ENCODE measurements around the gene BRINP2. TPM values are rescaled to one million over a fixed set of nuclear protein-coding genes. Genes with fewer than 3 reads are reported as not detected.

The BRINP2 gene
- total and polyA plus RNA-seq, 4 donors = 0.05 to 0.75 (median 0.36) TPM

- Histone ChIP-seq H3K27me3 (ENCODE audit: control insufficient read depth in 4 of 4, insufficient read depth in 4 of 4, low read length in 3 of 4) (no peaks in the 10 kb centered on the region), H3K4me3 (ENCODE audit: low read depth in 1 of 3, low read length in 3 of 3) (no peak overlapping the region), H3K36me3 (ENCODE audit: control insufficient read depth in 4 of 4, insufficient read depth in 3 of 4, low read depth in 1 of 4, low read length in 3 of 4) (no peaks in the 10 kb centered on the region), H3K9me3 (ENCODE audit: control insufficient read depth in 4 of 4, low read length in 3 of 4) (no peaks in the 10 kb centered on the region), H3K4me1 (ENCODE audit: control insufficient read depth in 4 of 4, insufficient read depth in 4 of 4, low read length in 3 of 4) (no peaks in the 10 kb centered on the region), H3K9ac (ENCODE audit: low read depth in 1 of 2, low read length in 2 of 2) (no peak overlapping the region), H3K27ac (ENCODE audit: low read depth in 1 of 2, low read length in 2 of 2) (no peak overlapping the region)
- WGBS = 83% methylated on average over 9 of the region's 9 CpGs
- no peak for TF ChIP-seq SP1 (IDR thresholded peaks at IDR 0.05)
- no peak for TF ChIP-seq RXRA (IDR thresholded peaks at IDR 0.05)
- no peak for TF ChIP-seq HNF4G (IDR thresholded peaks at IDR 0.05)
- no peak for TF ChIP-seq JUND (IDR thresholded peaks at IDR 0.05)
- no peak for TF ChIP-seq HNF4A (conservative IDR thresholded peaks at IDR 0.05)
- DNase-seq (ENCODE audit: low spot score) = no peak
Observed at GRCh38 chr1:177247623-177248176, 76.9 kb downstream of the BRINP2 start.

- Histone ChIP-seq H3K36me3 (ENCODE audit: control insufficient read depth in 4 of 4, insufficient read depth in 3 of 4, low read depth in 1 of 4, low read length in 3 of 4) (no peaks in the 10 kb centered on the region), H3K27ac (ENCODE audit: low read depth in 1 of 2, low read length in 2 of 2) (no peak overlapping the region), H3K27me3 (ENCODE audit: control insufficient read depth in 4 of 4, insufficient read depth in 4 of 4, low read length in 3 of 4) (no peaks in the 10 kb centered on the region), H3K9ac (ENCODE audit: low read depth in 1 of 2, low read length in 2 of 2) (no peak overlapping the region), H3K9me3 (ENCODE audit: control insufficient read depth in 4 of 4, low read length in 3 of 4) (no peaks in the 10 kb centered on the region), H3K4me3 (ENCODE audit: low read depth in 1 of 3, low read length in 3 of 3) (no peak overlapping the region), H3K4me1 (ENCODE audit: control insufficient read depth in 4 of 4, insufficient read depth in 4 of 4, low read length in 3 of 4) (no peaks in the 10 kb centered on the region)
- WGBS = 77% methylated on average over 5 of the region's 5 CpGs
- TF ChIP-seq ATF3 (IDR thresholded peaks at IDR 0.05) (no peak), EGR1 (IDR thresholded peaks at IDR 0.05; ENCODE audit: low read depth in 2 of 2) (no peak), TAF1 (conservative IDR thresholded peaks at IDR 0.05) (no peak), HNF4G (IDR thresholded peaks at IDR 0.05) (no peak), FOXA1 (IDR thresholded peaks at IDR 0.05) (no peak), REST (IDR thresholded peaks at IDR 0.05) (no peak), ZBTB33 (IDR thresholded peaks at IDR 0.05) (no peak), HNF4A (conservative IDR thresholded peaks at IDR 0.05) (no peak), CTCF (IDR thresholded peaks at IDR 0.05; ENCODE audit: low read depth, low read length, missing input control) (no peak), GABPA (IDR thresholded peaks at IDR 0.05 in 1 of 2, conservative IDR thresholded peaks at IDR 0.05 in 1 of 2) (no peak), RAD21 (IDR thresholded peaks at IDR 0.05) (no peak), NR2F2 (IDR thresholded peaks at IDR 0.05) (no peak), JUND (IDR thresholded peaks at IDR 0.05) (no peak), RXRA (IDR thresholded peaks at IDR 0.05) (no peak), SP1 (IDR thresholded peaks at IDR 0.05) (no peak), YY1 (IDR thresholded peaks at IDR 0.05) (no peak), MAX (IDR thresholded peaks at IDR 0.05) (no peak)
- no peak for DNase-seq (ENCODE audit: low spot score)
Observed at GRCh38 chr1:177248258-177248657, 77.5 kb downstream of the BRINP2 start.
